Vagina (tissue), 2 donors: ENCODE measurements around the gene TBC1D16.

Experiments
- POLR2A ChIP-seq, 2 donors: fragments of 450-650 bp; IDR thresholded peaks; one replicate each; pipeline ENCODE4 v1.6.1; 2017; ENCODE audit warnings: antibody characterized with exemption in 2 of 2, mild to moderate bottlenecking in 2 of 2, moderate library complexity in 2 of 2
- POLR2AphosphoS5 ChIP-seq, 2 donors: sonication (generic); formaldehyde crosslinking; IDR thresholded peaks; one replicate each; pipeline ENCODE4 v1.9.0; 2017; ENCODE audit warnings: antibody characterized with exemption in 2 of 2, mild to moderate bottlenecking in 2 of 2, low read depth in 1 of 2; ENCODE audit not compliant: insufficient read depth in 1 of 2
- TF ChIP-seq, protein P1 (sequence below), 3 experiments: fragments of 450-650 bp in 2 of 3; fragments of 200-600 bp in 1 of 3; sonication (generic) in 1 of 3; IDR thresholded peaks; one replicate each; pipeline ENCODE4 v1.5.1; 2017 to 2019; ENCODE audit warnings: antibody characterized with exemption in 3 of 3, mild to moderate bottlenecking in 2 of 3, moderate library complexity in 2 of 3

DNA sequence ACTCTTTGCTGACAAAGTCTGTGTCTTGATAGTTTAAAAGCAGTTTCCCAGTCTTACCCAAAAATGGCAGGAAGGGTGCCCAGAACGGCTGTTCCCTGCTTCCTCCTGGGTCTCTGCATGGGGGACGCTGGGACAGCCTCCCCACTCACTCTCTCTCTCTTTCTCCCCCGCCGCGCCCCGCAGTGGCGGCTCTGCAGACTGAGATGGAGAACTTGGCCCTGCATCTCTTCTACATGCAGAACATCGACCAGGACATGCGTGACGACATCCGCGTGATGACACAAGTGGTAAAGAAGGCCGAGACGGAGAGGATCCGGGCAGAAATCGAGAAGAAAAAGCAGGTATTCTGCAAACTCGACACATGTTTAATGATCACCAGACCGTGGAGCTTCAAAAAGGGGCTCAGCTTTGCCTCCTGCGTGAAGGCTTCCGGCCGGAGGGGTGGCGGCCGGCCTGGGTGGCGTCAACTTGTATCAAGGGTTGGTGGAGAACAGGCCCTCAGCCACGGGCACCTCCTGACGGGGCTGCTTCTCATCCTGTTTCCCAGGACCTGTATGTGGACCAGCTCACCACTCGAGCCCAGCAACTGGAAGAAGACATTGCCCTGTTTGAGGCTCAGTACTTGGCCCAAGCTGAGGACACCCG lies 22.8 kb upstream of the TBC1D16 start:
- TF ChIP-seq POLR2A (IDR thresholded peaks at IDR 0.05): no peak
- TF ChIP-seq, protein P1, sequence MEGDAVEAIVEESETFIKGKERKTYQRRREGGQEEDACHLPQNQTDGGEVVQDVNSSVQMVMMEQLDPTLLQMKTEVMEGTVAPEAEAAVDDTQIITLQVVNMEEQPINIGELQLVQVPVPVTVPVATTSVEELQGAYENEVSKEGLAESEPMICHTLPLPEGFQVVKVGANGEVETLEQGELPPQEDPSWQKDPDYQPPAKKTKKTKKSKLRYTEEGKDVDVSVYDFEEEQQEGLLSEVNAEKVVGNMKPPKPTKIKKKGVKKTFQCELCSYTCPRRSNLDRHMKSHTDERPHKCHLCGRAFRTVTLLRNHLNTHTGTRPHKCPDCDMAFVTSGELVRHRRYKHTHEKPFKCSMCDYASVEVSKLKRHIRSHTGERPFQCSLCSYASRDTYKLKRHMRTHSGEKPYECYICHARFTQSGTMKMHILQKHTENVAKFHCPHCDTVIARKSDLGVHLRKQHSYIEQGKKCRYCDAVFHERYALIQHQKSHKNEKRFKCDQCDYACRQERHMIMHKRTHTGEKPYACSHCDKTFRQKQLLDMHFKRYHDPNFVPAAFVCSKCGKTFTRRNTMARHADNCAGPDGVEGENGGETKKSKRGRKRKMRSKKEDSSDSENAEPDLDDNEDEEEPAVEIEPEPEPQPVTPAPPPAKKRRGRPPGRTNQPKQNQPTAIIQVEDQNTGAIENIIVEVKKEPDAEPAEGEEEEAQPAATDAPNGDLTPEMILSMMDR (IDR thresholded peaks at IDR 0.05): no peak
- no peak for TF ChIP-seq POLR2AphosphoS5 (IDR thresholded peaks at IDR 0.05; ENCODE audit: insufficient read depth in 1 of 2, low read depth in 1 of 2)
